ENCODE measurements around the gene FBN1.

Gene FBN1

DNA sequence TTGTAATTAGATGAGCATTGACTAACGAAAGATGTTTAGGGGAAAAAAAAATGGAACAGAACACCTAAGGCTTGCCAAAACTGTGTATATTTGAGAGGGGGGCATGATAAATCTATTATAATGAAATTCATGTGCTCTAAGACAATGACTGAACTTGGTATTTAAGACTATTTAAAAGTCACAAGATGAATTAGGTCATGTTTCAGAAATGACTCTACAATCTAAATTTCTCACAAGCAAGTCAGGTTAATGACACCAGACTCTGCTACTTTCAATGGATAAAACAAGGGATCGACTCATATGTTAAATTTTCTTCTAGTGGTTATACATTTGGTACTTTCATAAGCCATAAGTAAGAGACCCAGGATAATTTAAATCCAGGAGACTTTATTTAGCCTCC lies 235.9 kb downstream of the FBN1 start:
- no peak for TF ChIP-seq CTCF (IDR thresholded peaks at IDR 0.05; ENCODE audit: low read depth, low read length)
- Histone ChIP-seq H3K27ac (no peak overlapping the region), H3K9me3 (ENCODE audit: severe bottlenecking) (no peaks in the 10 kb centered on the region), H3K4me3 (ENCODE audit: low read depth, low read length) (no peak overlapping the region), H3K27me3 (ENCODE audit: insufficient read depth, low read depth, severe bottlenecking) (no peaks in the 10 kb centered on the region), H3K36me3 (no peaks in the 10 kb centered on the region)
- no peak for DNase-seq

DNA sequence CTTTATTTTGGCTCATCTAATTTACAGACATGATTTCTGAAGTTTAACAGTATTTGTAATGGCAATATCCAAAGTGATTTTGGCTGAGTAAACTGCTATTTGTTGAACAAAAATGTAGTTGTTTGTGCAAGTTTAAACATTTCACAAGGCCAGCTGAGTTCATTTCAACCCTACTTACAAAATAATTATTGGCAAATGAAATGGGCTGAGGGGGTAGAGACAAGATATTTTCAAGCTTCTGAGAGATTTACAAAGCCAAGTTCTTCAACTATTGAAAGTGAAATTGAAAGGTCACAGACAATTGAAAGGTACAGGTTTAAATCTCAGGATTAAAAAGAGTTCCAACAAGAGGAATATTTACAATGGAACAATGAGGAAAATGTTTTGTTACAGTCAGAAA lies 237.2 kb downstream of the FBN1 start:
- H3K27ac ChIP-seq = no peak overlapping the region
- no peaks in the 10 kb centered on the region for H3K36me3 ChIP-seq
- TF ChIP-seq CTCF (IDR thresholded peaks at IDR 0.05; ENCODE audit: low read depth, low read length) = no peak
- H3K4me3 ChIP-seq (ENCODE audit: low read depth, low read length) = no peak overlapping the region
- no peaks in the 10 kb centered on the region for H3K27me3 ChIP-seq (ENCODE audit: insufficient read depth, low read depth, severe bottlenecking)
- H3K9me3 ChIP-seq (ENCODE audit: severe bottlenecking) = no peaks in the 10 kb centered on the region
- no peak for DNase-seq

DNA sequence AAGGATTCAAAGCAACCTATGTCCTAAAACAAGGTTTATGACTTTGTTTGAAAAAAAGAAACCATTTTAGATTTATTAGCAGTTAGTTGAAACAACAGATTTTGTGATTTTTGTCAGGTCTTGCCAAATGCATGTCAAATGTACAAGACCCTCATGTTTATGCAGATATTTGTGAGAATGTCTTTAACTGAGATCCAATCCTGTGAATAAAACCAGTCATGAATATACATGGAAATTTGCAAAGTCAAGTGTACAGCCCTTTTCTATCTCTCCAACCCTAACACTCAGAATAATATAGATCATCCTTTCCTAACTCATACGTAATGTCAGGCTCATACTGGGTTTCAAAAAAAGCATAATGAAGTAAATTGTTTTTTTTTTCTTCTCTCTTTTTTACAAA lies 237.9 kb downstream of the FBN1 start:
- no peak for DNase-seq
- no peaks in the 10 kb centered on the region for H3K27me3 ChIP-seq (ENCODE audit: insufficient read depth, low read depth, severe bottlenecking)

DNA sequence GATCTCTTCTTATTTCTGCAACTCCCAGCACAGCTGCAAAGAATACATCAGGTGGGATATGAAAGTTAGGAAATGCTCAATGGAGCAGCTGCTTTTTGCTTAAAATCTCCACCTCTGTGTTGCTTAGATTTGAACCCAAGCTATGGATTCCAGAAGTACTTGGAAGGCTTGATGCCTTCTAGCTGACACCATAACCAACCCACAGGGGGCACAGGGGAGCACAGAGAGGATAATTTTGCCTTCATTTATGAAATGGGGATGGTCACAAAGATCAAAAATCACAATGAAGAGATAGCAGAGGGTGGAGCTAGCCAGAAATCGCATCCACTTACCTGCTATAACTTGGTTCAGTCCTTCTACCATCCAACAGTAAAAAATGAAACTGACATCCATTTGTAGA lies 238.6 kb downstream of the FBN1 start:
- Histone ChIP-seq H3K4me3 (ENCODE audit: low read depth, low read length) (no peak overlapping the region), H3K27ac (no peak overlapping the region), H3K27me3 (ENCODE audit: insufficient read depth, low read depth, severe bottlenecking) (no peaks in the 10 kb centered on the region), H3K36me3 (no peaks in the 10 kb centered on the region), H3K9me3 (ENCODE audit: severe bottlenecking) (no peaks in the 10 kb centered on the region)
- no peak for DNase-seq
- TF ChIP-seq CTCF (IDR thresholded peaks at IDR 0.05; ENCODE audit: low read depth, low read length) = 0 out of 2 replicates have a peak, but pooled peaks have one; percentile 18

More for the DNA sequence above, 237.9 kb downstream of the FBN1 start:
- H3K36me3 ChIP-seq = no peaks in the 10 kb centered on the region
- H3K4me3 ChIP-seq (ENCODE audit: low read depth, low read length) = no peak overlapping the region
- H3K27ac ChIP-seq = no peak overlapping the region
- no peak for TF ChIP-seq CTCF (IDR thresholded peaks at IDR 0.05; ENCODE audit: low read depth, low read length)
- H3K9me3 ChIP-seq (ENCODE audit: severe bottlenecking) = no peaks in the 10 kb centered on the region

DNA sequence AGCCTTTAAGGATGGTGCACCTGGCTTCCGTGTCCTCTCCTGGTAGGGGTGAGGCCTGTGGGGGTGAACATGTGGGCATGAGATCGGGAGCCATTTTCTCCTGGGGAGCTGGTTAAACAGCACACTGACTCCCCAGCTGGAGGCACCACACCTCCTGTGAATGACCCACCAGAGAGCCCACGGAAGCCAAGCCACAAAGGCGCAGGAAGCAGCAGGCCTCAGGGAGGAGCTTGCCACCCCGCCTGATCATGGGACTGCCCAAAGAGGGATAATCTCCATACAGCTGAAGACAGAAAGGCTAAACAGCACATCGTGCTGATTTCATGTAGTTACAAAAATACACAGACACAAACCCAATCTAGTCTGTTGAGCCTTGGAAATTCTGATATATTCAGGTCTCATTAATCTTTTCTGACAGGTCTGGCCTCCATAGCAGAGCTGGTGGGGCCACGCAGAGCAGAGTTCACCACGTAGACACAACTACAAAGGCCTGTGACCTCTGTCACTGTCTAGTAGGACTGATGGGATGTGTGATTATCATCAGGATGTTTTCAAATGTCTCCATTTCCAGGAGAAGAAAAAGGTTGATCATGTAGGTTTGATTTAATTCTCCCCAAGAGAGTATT lies 239.1 kb downstream of the FBN1 start:
- no peak for DNase-seq
- H3K4me3 ChIP-seq (ENCODE audit: low read depth, low read length) = no peak overlapping the region
- no peaks in the 10 kb centered on the region for H3K9me3 ChIP-seq (ENCODE audit: severe bottlenecking)
- no peak for TF ChIP-seq CTCF (IDR thresholded peaks at IDR 0.05; ENCODE audit: low read depth, low read length)
- no peaks in the 10 kb centered on the region for H3K36me3 ChIP-seq
- H3K27ac ChIP-seq = no peak overlapping the region
- no peaks in the 10 kb centered on the region for H3K27me3 ChIP-seq (ENCODE audit: insufficient read depth, low read depth, severe bottlenecking)
